ENCODE measurements around the gene MLLT3.

GRCh38 chr9:20333991-20334390 is 288.3 kb downstream of the MLLT3 start:
- TF ChIP-seq CTCF (IDR thresholded peaks at IDR 0.05), result no peak
- no peak for TF ChIP-seq POLR2A (IDR thresholded peaks at IDR 0.05)

All from suprapubic skin (tissue), 3 donors.